Caco-2 (cell line): ENCODE results near the gene ASTN2. TPM values are rescaled to one million over a fixed set of nuclear protein-coding genes. Genes with fewer than 3 reads are reported as not detected.

Experiments
- BruUV-seq: library from RNA; stranded (reverse); fragments of 400-500 nt; replicated peaks from 2 replicates; lab custom pipeline; 2021; lab: Mats Ljungman, UMichigan
- CTCF ChIA-PET: fragments of 300-600 bp; sonication (Branson Sonifier 250); formaldehyde crosslinking; loops from one replicate; lab custom pipeline; 2022; ENCODE audit warnings: antibody characterized with exemption; lab: Charles Lee
- POLR2A ChIA-PET: fragments of 300-600 bp; sonication (Branson Sonifier 250); formaldehyde crosslinking; loops from one replicate; lab custom pipeline; 2022; ENCODE audit warnings: antibody characterized with exemption; lab: Charles Lee
- DNase-seq, 2 experiments: peaks; one replicate each; pipeline versions ENCODE4 v3.0.0 to v3.0.0-alpha.2; 2020 to 2022
- H3K27me3 ChIP-seq: replicated peaks from 2 replicates; pipeline ENCODE4 v1.6.0; 2011; ENCODE audit warnings: low read length; ENCODE audit not compliant: control insufficient read depth, insufficient read depth
- H3K36me3 ChIP-seq: 2 replicates; pipeline ENCODE4 v1.5.1; 2011; ENCODE audit warnings: low read length; ENCODE audit not compliant: control insufficient read depth, insufficient read depth
- H3K4me1 ChIP-seq: fragments of 250-450 bp; sonication (Bioruptor Pico); 2 replicates; pipeline ENCODE4 v1.5.1; 2020; ENCODE audit warnings: mild to moderate bottlenecking
- H3K4me3 ChIP-seq: 2 replicates; pipeline ENCODE4 v1.5.1; 2011; ENCODE audit warnings: low read depth, mild to moderate bottlenecking, control low read depth, low read length
- H3K9me3 ChIP-seq: fragments of 250-450 bp; sonication (Bioruptor Pico); 2 replicates; pipeline ENCODE4 v1.5.1; 2020; ENCODE audit warnings: mild to moderate bottlenecking, moderate library complexity
- H3K27ac Mint-ChIP-seq: one replicate; pipeline ENCODE4 v1.8.0; 2022; ENCODE audit warnings: mixed read lengths; ENCODE audit not compliant: unreplicated experiment
- H3K27me3 Mint-ChIP-seq: one replicate; pipeline ENCODE4 v1.8.0; 2022; ENCODE audit warnings: mixed read lengths; ENCODE audit not compliant: insufficient read depth, unreplicated experiment
- H3K36me3 Mint-ChIP-seq: one replicate; pipeline ENCODE4 v1.8.0; 2022; ENCODE audit warnings: mild to moderate bottlenecking, mixed read lengths; ENCODE audit not compliant: insufficient read depth, unreplicated experiment
- H3K4me1 Mint-ChIP-seq: one replicate; pipeline ENCODE4 v1.8.0; 2022; ENCODE audit warnings: low read depth, mixed read lengths; ENCODE audit not compliant: unreplicated experiment
- H3K4me3 Mint-ChIP-seq: one replicate; pipeline ENCODE4 v1.8.0; 2022; ENCODE audit warnings: mild to moderate bottlenecking, moderate library complexity, mixed read lengths; ENCODE audit not compliant: unreplicated experiment
- H3K9me3 Mint-ChIP-seq: one replicate; pipeline ENCODE4 v1.8.0; 2022; ENCODE audit warnings: mixed read lengths; ENCODE audit not compliant: unreplicated experiment
- CTCF ChIP-seq, 2 experiments: fragments of 200-600 bp in 1 of 2; IDR thresholded peaks; 1 replicate in 1 of 2; 2 replicates in 1 of 2; pipeline versions ENCODE4 v1.5.1 to v1.8.0; 2011 to 2022; ENCODE audit warnings: antibody characterized with exemption in 1 of 2, control low read depth in 1 of 2, inconsistent platforms in 1 of 2, low read depth in 1 of 2, low read length in 1 of 2, mild to moderate bottlenecking in 1 of 2, moderate library complexity in 1 of 2; ENCODE audit not compliant: insufficient read depth in 1 of 2, severe bottlenecking in 1 of 2, unreplicated experiment in 1 of 2
- intact Hi-C: fragments of 100-400 bp; cut with micrococcal nuclease; formaldehyde crosslinking; loops from one replicate; pipeline ENCODE4 v1.10.0; 2022; ENCODE audit not compliant: unreplicated experiment
- total RNA-seq: library from RNA; stranded (reverse); gene quantifications from 2 replicates; pipeline ENCODE4 v1.2.3, GENCODE V29; 2022

ASTN2 gene
- total RNA-seq, 1 experiment from 2014 or later, result 12.7 TPM

- no peak overlapping the region for H3K4me3 ChIP-seq
- no peaks in the 10 kb centered on the region for H3K4me1 Mint-ChIP-seq
- POLR2A ChIA-PET, result interaction anchor here (0.5 kb wide), 1 partner anchor 333 kb away, joined by 4 read pairs; no protein-coding TSS in a partner anchor
- no TSS peak for BruUV-seq
- no peaks in the 10 kb centered on the region for H3K9me3 ChIP-seq
- TF ChIP-seq CTCF (IDR thresholded peaks at IDR 0.05; ENCODE audit: insufficient read depth in 1 of 2, low read depth in 1 of 2, low read length in 1 of 2, severe bottlenecking in 1 of 2, unreplicated experiment in 1 of 2), result peak; percentile 76
- CTCF ChIA-PET, result interaction anchor here (0.6 to 5.8 kb wide), 4 partner anchors 9 to 422 kb away, joined by 3 to 76 read pairs (median 4); no protein-coding TSS in a partner anchor
- H3K36me3 Mint-ChIP-seq, result no peaks in the 10 kb centered on the region
- H3K27me3 Mint-ChIP-seq, result peaks cover 8% of the 10 kb centered on the region
- no peaks in the 10 kb centered on the region for H3K9me3 Mint-ChIP-seq
- H3K36me3 ChIP-seq, result no peaks in the 10 kb centered on the region
- intact Hi-C loops, result loop anchor here (1.0 to 10.0 kb wide), 2 partner anchors 123 to 1266 kb away; no protein-coding TSS in a partner anchor
- H3K27me3 ChIP-seq, result no peaks in the 10 kb centered on the region
- peak; percentile 69 to 80 for DNase-seq
- H3K27ac Mint-ChIP-seq, result no peak overlapping the region
- no peaks in the 10 kb centered on the region for H3K4me1 ChIP-seq
- no peak overlapping the region for H3K4me3 Mint-ChIP-seq
Measured at GRCh38 chr9:116860509-116861120, 554.2 kb downstream of the ASTN2 start.

GRCh38 chr9:116859763-116860162 is 555.1 kb downstream of the ASTN2 start:
- no peak overlapping the region for H3K4me3 Mint-ChIP-seq
- ChIA-PET CTCF (interaction anchor here (1.5 to 5.8 kb wide), 2 partner anchors 8 to 123 kb away, joined by 4 to 76 read pairs; no protein-coding TSS in a partner anchor), POLR2A (no interaction called here)
- no peaks in the 10 kb centered on the region for H3K4me1 ChIP-seq
- H3K36me3 ChIP-seq, result no peaks in the 10 kb centered on the region
- H3K27ac Mint-ChIP-seq, result no peak overlapping the region
- no TSS peak for BruUV-seq
- H3K9me3 ChIP-seq, result no peaks in the 10 kb centered on the region
- no peaks in the 10 kb centered on the region for H3K36me3 Mint-ChIP-seq
- intact Hi-C loops, result loop anchor here (1.0 to 10.0 kb wide), 2 partner anchors 122 to 1265 kb away; no protein-coding TSS in a partner anchor
- no peaks in the 10 kb centered on the region for H3K27me3 ChIP-seq
- DNase-seq, result no peak
- no peak overlapping the region for H3K4me3 ChIP-seq
- H3K4me1 Mint-ChIP-seq, result no peaks in the 10 kb centered on the region
- H3K27me3 Mint-ChIP-seq, result peaks cover 8% of the 10 kb centered on the region
- TF ChIP-seq CTCF (IDR thresholded peaks at IDR 0.05; ENCODE audit: insufficient read depth in 1 of 2, low read depth in 1 of 2, low read length in 1 of 2, severe bottlenecking in 1 of 2, unreplicated experiment in 1 of 2), result no peak
- H3K9me3 Mint-ChIP-seq, result no peaks in the 10 kb centered on the region

GRCh38 chr9:116857321-116857720 is 557.5 kb downstream of the ASTN2 start:
- no peaks in the 10 kb centered on the region for H3K36me3 ChIP-seq
- no peak for TF ChIP-seq CTCF (IDR thresholded peaks at IDR 0.05; ENCODE audit: insufficient read depth in 1 of 2, low read depth in 1 of 2, low read length in 1 of 2, severe bottlenecking in 1 of 2, unreplicated experiment in 1 of 2)
- H3K4me3 ChIP-seq, result no peak overlapping the region
- ChIA-PET CTCF (interaction anchor here (5.8 kb wide), 1 partner anchor 120 kb away, joined by 76 read pairs; no protein-coding TSS in a partner anchor), POLR2A (no interaction called here)
- no peaks in the 10 kb centered on the region for H3K27me3 ChIP-seq
- Mint-ChIP-seq H3K9me3 (no peaks in the 10 kb centered on the region), H3K36me3 (no peaks in the 10 kb centered on the region), H3K4me3 (no peak overlapping the region), H3K27ac (no peak overlapping the region), H3K27me3 (peaks cover 4% of the 10 kb centered on the region), H3K4me1 (no peaks in the 10 kb centered on the region)
- intact Hi-C loops, result no loop called here
- no peaks in the 10 kb centered on the region for H3K9me3 ChIP-seq
- BruUV-seq, result no TSS peak
- no peaks in the 10 kb centered on the region for H3K4me1 ChIP-seq
- no peak for DNase-seq
